Thymus (tissue), 11 donors: ENCODE measurements around the gene S100Z. TPM values are rescaled to one million over a fixed set of nuclear protein-coding genes. Genes with fewer than 3 reads are reported as not detected.
"Not testable (repeated sequence)": the region's sequence is repeated elsewhere in the genome, so short reads cannot be mapped to it uniquely, and the experiment has no call there.

Experiments
- DNase-seq, 9 donors: peaks; one replicate each; pipeline ENCODE4 v3.0.0-alpha.2; 2013; ENCODE audit warnings: low spot score in 9 of 9, low read depth in 6 of 9, missing footprints in 1 of 9
- H3K27ac ChIP-seq, 2 donors: one replicate each; pipeline ENCODE4 v1.5.1; 2013; ENCODE audit warnings: control low read depth in 1 of 2, low read depth in 1 of 2, low read length in 1 of 2, mild to moderate bottlenecking in 1 of 2, moderate library complexity in 1 of 2
- H3K27me3 ChIP-seq, 2 donors: one replicate each; pipeline ENCODE4 v1.5.1; 2013; ENCODE audit warnings: low read length in 1 of 2; ENCODE audit not compliant: control insufficient read depth in 2 of 2, insufficient read depth in 1 of 2
- H3K36me3 ChIP-seq, 2 donors: one replicate each; pipeline ENCODE4 v1.5.1; 2013; ENCODE audit warnings: low read length in 1 of 2, mild to moderate bottlenecking in 1 of 2, moderate library complexity in 1 of 2; ENCODE audit not compliant: control insufficient read depth in 2 of 2, insufficient read depth in 2 of 2
- H3K4me1 ChIP-seq, 2 donors: one replicate each; pipeline ENCODE4 v1.5.1; 2013; ENCODE audit warnings: low read length in 2 of 2; ENCODE audit not compliant: control insufficient read depth in 2 of 2, insufficient read depth in 2 of 2
- H3K4me3 ChIP-seq, 2 donors: one replicate each; pipeline ENCODE4 v1.5.1; 2013; ENCODE audit warnings: low read length in 2 of 2, control low read depth in 1 of 2, mild to moderate bottlenecking in 1 of 2
- H3K9me3 ChIP-seq, 2 donors: one replicate each; pipeline ENCODE4 v1.5.1; 2013; ENCODE audit warnings: low read length in 1 of 2, mild to moderate bottlenecking in 1 of 2; ENCODE audit not compliant: control insufficient read depth in 2 of 2, insufficient read depth in 1 of 2
- WGBS: extraction: QIAGEN DNeasy Blood & Tissue Kit; methylation state at CpG from one replicate; pipeline ENCODE4 v1.1.7; 2013; 5-methylcytosine and 5-hydroxymethylcytosine counted together
- polyA plus RNA-seq: library from polyadenylated mRNA; stranded (reverse); fragments of 200-250 nt; gene quantifications from one replicate; pipeline ENCODE4 v1.2.3, GENCODE V29; 2013
- total RNA-seq: library from RNA; stranded (reverse); fragments of 120-200 nt; gene quantifications from one replicate; pipeline ENCODE4 v1.2.4, GENCODE V29; 2013
- donor health status: healthy.

Gene S100Z
- total and polyA plus RNA-seq, 2 donors, result 1.5 to 1.6 TPM

DNA sequence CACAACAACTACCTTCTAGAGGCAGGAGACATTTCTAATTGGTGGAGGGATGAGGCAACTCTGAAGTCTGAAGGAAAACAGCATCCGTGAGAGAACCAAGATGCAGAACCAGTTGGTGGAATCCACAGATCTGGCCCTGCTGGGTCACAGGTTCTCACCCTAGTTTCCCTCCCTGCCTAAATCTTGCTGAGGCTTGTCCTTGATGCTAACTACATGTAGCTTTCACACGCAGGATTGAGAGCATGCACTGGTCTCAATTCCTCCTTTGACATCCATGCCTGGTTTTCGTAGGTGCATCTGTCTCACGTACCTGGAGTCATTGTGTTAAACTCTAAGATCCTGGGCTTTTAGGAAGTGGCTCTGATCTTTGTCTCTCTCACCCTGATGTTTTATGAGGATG is 40.7 kb upstream of the S100Z start:
- H3K27me3 ChIP-seq, result no peaks in the 10 kb centered on the region
- H3K27ac ChIP-seq, result no peak overlapping the region
- no peaks in the 10 kb centered on the region for H3K9me3 ChIP-seq
- WGBS, result 95% methylated on average over 4 of the region's 4 CpGs
- H3K36me3 ChIP-seq, result no peaks in the 10 kb centered on the region
- no peak overlapping the region for H3K4me3 ChIP-seq
- no peak for DNase-seq
- H3K4me1 ChIP-seq, result no peaks in the 10 kb centered on the region

DNA sequence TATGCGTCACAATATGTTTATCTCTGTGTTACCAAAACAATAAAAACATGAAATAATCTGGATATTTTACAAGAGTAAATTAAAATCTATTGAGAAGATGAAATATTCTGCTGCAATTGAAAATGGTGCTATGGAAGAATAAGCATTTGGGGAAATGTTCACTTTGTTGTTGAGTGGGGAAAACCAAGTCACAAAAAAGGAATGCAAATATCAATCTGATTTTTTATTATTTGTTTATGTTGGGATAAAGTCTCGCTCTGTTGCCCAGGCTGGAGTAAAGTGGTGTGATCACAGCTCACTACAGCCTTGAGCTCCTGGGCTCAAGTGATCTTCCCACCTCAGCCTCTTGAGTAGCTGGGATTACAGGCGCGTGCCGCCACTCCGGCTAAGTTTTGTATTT is 39.6 kb upstream of the S100Z start:
- Histone ChIP-seq H3K4me3 (no peak overlapping the region), H3K27me3 (no peaks in the 10 kb centered on the region), H3K27ac (no peak overlapping the region), H3K4me1 (no peaks in the 10 kb centered on the region), H3K9me3 (no peaks in the 10 kb centered on the region), H3K36me3 (no peaks in the 10 kb centered on the region)
- no peak for DNase-seq
- 97% methylated on average over 6 of the region's 6 CpGs for WGBS

DNA sequence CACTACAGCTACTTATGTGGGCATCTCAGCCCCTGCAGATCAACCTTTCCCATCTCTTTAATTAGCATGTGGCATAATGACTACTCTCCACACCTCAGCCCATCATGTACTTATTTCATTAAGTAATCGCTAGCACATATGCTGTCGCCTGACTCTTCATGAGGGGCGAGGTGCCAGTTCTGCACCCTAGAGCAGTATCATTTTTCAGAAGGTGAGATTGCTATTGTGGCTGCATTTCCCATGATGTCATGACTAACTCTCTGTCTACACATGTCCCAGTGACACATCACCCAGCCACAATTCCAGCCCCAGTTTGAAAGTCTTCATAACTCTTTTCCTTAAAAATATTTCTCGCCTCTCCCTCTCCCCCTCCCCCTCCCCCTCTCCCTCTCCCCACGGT is 38.6 kb upstream of the S100Z start:
- H3K27me3 ChIP-seq, result no peaks in the 10 kb centered on the region
- H3K27ac ChIP-seq, result no peak overlapping the region
- no peaks in the 10 kb centered on the region for H3K36me3 ChIP-seq
- H3K9me3 ChIP-seq, result no peaks in the 10 kb centered on the region
- no peak overlapping the region for H3K4me3 ChIP-seq
- WGBS, result 97% methylated on average over 5 of the region's 5 CpGs
- H3K4me1 ChIP-seq, result no peaks in the 10 kb centered on the region
- DNase-seq, result no peak

DNA sequence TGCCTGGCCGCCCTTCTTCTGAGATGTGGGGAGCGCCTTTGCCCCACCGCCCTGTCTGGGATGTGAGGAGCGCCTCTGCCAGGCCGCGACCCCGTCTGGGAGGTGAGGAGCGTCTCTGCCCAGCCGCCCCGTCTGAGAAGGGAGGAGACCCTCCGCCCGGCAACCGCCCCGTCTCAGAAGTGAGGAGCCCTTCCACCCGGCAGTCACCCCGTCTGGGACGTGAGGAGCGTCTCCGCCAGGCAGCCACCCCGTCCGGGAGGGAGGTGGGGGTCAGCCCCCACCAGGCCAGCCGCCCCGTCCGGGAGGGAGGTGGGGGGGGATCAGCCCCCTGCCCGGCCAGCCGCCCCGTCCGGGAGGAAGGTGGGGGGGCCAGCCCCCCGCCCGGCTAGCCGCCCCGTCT is 37.6 kb upstream of the S100Z start:
- H3K36me3 ChIP-seq, DNase-seq, H3K4me1 ChIP-seq, H3K4me3 ChIP-seq, H3K27ac ChIP-seq, H3K27me3 ChIP-seq, H3K9me3 ChIP-seq: not testable (repeated sequence)
- WGBS, result 97% methylated on average over 32 of the region's 32 CpGs

DNA sequence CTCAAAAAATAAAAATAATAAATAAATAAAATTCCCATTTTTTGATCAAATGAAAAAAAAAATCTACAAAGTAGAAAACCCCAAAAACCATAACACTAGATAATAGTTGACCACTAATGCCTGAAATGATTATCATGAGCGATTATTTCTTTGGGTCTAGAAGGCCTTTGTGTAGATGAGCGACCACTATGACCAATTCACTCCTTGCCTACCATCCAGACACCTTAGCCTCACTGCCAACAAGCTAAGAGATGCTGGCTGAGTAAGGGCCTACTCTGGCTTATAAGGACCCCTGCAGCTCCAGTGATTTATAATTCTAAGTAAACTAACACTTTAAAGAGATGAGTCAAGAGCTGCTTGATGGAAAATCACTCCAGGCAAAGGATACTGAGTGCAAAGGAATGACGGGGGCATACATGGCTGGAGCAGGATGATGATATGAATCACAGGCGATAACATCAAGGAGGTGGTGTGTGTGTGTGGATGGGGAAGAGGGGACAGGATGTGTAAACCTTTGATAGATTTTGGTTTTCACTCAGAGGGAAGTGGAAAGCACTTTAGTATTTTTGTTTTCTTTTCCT is 35.7 kb upstream of the S100Z start:
- no peaks in the 10 kb centered on the region for H3K36me3 ChIP-seq
- H3K9me3 ChIP-seq, result no peaks in the 10 kb centered on the region
- H3K27ac ChIP-seq, result no peak overlapping the region
- DNase-seq, result no peak
- H3K27me3 ChIP-seq, result peaks cover 18 to 22% of the 10 kb centered on the region in 2 donors
- peaks cover 2 to 7% of the 10 kb centered on the region in 2 donors for H3K4me1 ChIP-seq
- 87% methylated on average over 4 of the region's 4 CpGs for WGBS
- H3K4me3 ChIP-seq, result no peak overlapping the region

DNA sequence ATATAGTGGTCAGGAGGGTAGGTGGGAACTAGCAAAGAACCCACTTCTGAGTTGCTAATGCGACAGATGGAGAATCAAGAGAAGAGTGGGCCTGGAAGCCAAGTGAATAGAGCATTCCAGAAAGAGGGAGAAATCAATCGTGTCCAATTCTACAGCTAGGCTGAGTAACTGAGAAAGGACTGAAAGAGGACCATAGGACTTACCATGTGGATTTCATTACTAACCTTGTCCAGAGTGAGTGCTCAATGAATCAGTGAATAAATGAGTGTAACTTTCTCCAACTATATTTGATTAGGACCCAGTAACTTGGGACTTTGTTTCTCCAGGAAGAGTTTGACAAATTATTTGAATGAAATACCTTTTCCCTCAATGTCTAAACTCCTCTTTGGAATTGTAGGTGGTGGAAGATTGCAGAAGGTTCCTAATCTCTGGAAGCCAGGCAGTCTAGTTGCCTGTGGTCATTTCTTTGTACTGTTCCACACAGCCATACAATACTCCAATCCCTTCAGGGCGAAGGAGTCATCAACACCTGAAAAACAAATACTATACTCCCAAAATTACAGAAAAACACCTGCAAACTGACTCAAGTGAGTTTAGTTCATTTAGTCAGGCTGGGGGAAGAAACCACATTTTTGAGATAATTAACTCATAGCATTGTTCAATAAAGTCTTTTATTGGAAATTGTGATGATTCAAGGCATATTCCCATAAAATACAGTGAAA is 33.5 kb upstream of the S100Z start:
- no peak overlapping the region for H3K4me3 ChIP-seq
- H3K9me3 ChIP-seq, result no peaks in the 10 kb centered on the region
- 97% methylated on average over 3 of the region's 3 CpGs for WGBS
- peaks cover 36 to 38% of the 10 kb centered on the region in 2 donors for H3K27me3 ChIP-seq
- no peak overlapping the region for H3K27ac ChIP-seq
- H3K4me1 ChIP-seq, result peaks cover 6 to 13% of the 10 kb centered on the region in 2 donors
- no peak for DNase-seq
- H3K36me3 ChIP-seq, result no peaks in the 10 kb centered on the region

DNA sequence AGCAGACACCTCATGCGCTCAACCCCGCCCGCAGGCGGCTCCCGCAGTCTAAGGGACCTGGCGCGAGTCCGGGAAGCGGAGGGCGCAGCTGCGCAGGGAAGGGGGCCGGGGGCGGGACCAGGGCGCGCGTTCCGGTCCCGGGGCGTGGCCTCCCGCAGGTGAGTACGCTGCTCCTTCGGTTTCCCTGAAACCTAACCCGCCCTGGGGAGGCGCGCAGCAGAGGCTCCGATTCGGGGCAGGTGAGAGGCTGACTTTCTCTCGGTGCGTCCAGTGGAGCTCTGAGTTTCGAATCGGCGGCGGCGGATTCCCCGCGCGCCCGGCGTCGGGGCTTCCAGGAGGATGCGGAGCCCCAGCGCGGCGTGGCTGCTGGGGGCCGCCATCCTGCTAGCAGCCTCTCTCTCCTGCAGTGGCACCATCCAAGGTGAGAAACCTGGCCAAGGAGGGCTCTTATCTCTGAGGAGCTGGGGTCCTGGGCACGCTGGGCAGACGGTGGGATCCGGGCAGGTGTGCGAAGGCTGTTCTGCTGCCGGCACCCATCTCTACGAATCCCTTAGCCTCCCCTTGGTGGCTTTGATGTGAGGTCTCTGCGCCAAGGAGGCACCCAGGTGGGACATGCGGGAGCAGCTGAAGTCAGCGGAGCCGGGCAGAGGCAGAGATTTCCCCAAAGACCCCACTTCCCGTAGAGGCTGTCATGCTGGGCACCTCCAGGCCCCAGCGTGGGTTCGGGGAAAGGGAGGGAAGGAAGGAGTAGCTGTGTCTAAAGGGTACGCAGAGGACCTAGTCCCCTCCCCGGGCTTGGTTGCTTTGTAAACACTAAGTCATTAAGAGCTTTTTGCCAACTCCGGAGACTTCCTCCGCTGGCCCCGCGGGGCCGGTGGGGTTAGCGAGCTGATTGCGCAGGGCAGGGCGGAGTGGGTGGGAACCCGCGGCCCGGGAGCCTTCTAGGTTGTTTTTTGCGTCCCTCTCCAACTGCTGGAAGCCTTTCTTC is 30.7 kb upstream of the S100Z start, which contains the start of gene F2RL1:
F2RL1 (plus strand) TSS at position 187 of the 988 bp plus-strand sequence; CDS start at position 340, 153 bp downstream.
- Histone ChIP-seq H3K4me1 (peaks cover 6 to 13% of the 10 kb centered on the region in 2 donors), H3K4me3 (peak within 1 kb of the TSS; percentile 47 to 61), H3K27me3 (peaks cover 36 to 38% of the 10 kb centered on the region in 2 donors), H3K27ac (no peak within 1 kb of the TSS), H3K9me3 (no peaks in the 10 kb centered on the region), H3K36me3 (no peaks in the 10 kb centered on the region)
- DNase-seq, result peak in 7 of 9 donors; percentile 24 to 61 (median 34)
- under 1% methylated on average over 72 of the region's 72 CpGs for WGBS

DNA sequence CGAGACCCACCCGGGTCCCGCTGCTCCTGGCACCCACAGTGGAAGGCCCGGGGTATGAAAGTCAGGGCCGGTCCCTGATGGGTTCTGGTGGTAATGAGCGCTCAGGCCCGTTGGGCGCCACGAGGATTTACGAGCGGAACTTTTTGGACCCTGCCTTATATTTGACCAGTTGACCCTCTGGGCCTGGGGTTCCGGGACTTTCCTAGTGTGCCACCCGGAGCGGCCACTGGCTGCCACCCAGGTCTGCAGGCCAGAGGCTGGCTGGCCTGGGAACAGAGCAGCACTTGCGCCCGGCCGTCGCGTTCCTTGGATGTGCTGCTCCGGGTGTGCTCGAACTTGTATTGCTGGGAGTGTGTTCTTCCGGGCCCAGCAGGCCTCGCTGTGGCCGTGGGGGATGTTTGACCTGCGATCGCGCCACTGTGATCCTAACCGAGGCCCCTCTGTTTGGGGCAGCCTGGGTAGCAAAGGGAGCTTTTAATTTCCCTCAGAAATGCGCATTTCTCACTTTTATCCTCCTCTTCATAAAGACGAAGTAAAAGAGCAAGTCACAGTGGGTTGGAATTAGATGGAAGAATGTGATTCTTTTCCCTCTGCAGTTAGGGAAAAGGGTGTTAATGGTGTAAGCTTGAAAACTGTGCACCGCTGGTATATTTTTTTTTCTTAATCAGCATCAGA is 29.8 kb upstream of the S100Z start:
- 18% methylated on average over 31 of the region's 31 CpGs for WGBS
- Histone ChIP-seq H3K27me3 (peaks cover 36 to 38% of the 10 kb centered on the region in 2 donors), H3K4me1 (peaks cover 6 to 13% of the 10 kb centered on the region in 2 donors), H3K9me3 (no peaks in the 10 kb centered on the region), H3K27ac (no peak overlapping the region), H3K4me3 (peak overlapping the region in 1 of 2 donors; percentile 61), H3K36me3 (no peaks in the 10 kb centered on the region)
- DNase-seq, result no peak
